GM18858 (cell line): ENCODE measurements around the gene SLC22A31.
"Not testable (repeated sequence)": the region's sequence is repeated elsewhere in the genome, so short reads cannot be mapped to it uniquely, and the experiment has no call there.

Experiments used
- ATAC-seq: cut with Tn5 transposase; IDR thresholded peaks from one replicate; pipeline ENCODE4 v1.9.1; 2021; ENCODE audit not compliant: unreplicated experiment

SLC22A31 gene

GRCh38 chr16:89167425-89167941 is 32.9 kb downstream of the SLC22A31 start:
- no peak for ATAC-seq

GRCh38 chr16:89166696-89167424 is 33.5 kb downstream of the SLC22A31 start:
- ATAC-seq = no peak

GRCh38 chr16:89165681-89165979 is 34.7 kb downstream of the SLC22A31 start:
- ATAC-seq = not testable (repeated sequence)

GRCh38 chr16:89164847-89165680 is 35.3 kb downstream of the SLC22A31 start:
- no peak for ATAC-seq

GRCh38 chr16:89164436-89164835 is 35.9 kb downstream of the SLC22A31 start:
- ATAC-seq = no peak

- no peak for ATAC-seq
These were observed 37.0 kb downstream of the SLC22A31 start for GRCh38 chr16:89163297-89163696.

GRCh38 chr16:89161763-89162713 is 38.3 kb downstream of the SLC22A31 start:
- ATAC-seq = no peak

- no peak for ATAC-seq
These were observed 39.2 kb downstream of the SLC22A31 start for GRCh38 chr16:89160977-89161701.

- ATAC-seq = no peak
These were observed 40.4 kb downstream of the SLC22A31 start for GRCh38 chr16:89159850-89160354.

GRCh38 chr16:89159066-89159849 is 41.1 kb downstream of the SLC22A31 start:
- no peak for ATAC-seq

- no peak for ATAC-seq
These were observed 42.6 kb downstream of the SLC22A31 start for GRCh38 chr16:89157778-89158177.

GRCh38 chr16:89156740-89157645 is 43.3 kb downstream of the SLC22A31 start:
- no peak for ATAC-seq

- ATAC-seq = no peak
These were observed 44.2 kb downstream of the SLC22A31 start for GRCh38 chr16:89155851-89156739.

- no peak for ATAC-seq
These were observed 45.1 kb downstream of the SLC22A31 start for GRCh38 chr16:89155184-89155679.

GRCh38 chr16:89154390-89155183 is 45.8 kb downstream of the SLC22A31 start:
- ATAC-seq = no peak

GRCh38 chr16:89153848-89154271 is 46.5 kb downstream of the SLC22A31 start:
- no peak for ATAC-seq
